ENCODE measurements around the gene IPO13. TPM values are rescaled to one million over a fixed set of nuclear protein-coding genes. Genes with fewer than 3 reads are reported as not detected.

Gene IPO13
- total and polyA plus RNA-seq, 4 donors: 8.6 to 15.1 (median 10.5) TPM

DNA sequence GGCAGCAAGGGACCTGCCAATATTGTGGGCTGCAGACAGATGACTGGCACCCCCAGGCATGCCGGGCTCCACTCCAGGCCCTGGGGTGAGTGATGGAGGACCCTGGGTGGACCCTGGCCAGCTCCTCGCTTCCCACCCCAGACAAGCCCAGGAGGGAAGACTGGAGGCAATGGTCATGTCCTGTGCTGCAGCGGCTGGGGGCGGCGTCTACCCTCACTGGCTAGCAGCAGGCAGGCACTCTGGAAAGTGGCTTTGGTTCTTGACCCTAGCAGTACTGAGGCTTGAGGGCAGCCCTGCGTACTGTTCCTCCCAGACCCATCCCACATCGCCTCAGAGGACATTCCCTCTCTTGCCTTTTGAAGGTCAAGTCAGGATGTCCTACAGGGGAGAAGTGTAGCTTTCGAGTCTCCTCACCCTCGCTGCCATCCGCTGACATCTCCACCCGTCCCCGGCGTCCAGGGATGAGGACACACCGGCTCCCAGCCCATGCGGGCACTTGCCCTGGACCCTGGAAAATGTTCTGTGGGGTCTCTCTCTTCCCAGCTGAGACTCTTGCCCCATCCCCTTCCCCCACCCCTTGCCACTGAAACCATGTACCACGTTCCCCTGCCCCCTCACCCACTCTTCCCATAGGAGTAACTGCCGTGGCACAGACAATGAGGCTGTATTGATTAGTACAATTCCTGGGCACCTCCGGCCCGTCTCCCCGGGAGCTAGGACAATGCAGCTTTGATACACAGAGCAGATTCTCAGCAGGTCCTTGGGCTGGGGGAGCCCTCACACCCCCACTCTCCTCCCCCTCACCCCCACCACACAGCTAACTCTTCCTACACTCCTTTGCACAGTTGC is 69.5 kb downstream of the IPO13 start:
- DNase-seq (ENCODE audit: low spot score): no peak
- H3K36me3 ChIP-seq (ENCODE audit: control insufficient read depth in 4 of 4, insufficient read depth in 3 of 4, low read depth in 1 of 4, low read length in 3 of 4): no peaks in the 10 kb centered on the region
- 90% methylated on average over 20 of the region's 20 CpGs for WGBS
- H3K9me3 ChIP-seq (ENCODE audit: control insufficient read depth in 4 of 4, low read length in 3 of 4): no peaks in the 10 kb centered on the region
- no peak overlapping the region for H3K4me3 ChIP-seq (ENCODE audit: low read depth in 1 of 3, low read length in 3 of 3)
- H3K9ac ChIP-seq (ENCODE audit: low read depth in 1 of 2, low read length in 2 of 2): no peak overlapping the region
- H3K27me3 ChIP-seq (ENCODE audit: control insufficient read depth in 4 of 4, insufficient read depth in 4 of 4, low read length in 3 of 4): no peaks in the 10 kb centered on the region
- TF ChIP-seq NR2F2 (IDR thresholded peaks at IDR 0.05) (no peak), YY1 (IDR thresholded peaks at IDR 0.05) (no peak)
- TF ChIP-seq, protein P1, sequence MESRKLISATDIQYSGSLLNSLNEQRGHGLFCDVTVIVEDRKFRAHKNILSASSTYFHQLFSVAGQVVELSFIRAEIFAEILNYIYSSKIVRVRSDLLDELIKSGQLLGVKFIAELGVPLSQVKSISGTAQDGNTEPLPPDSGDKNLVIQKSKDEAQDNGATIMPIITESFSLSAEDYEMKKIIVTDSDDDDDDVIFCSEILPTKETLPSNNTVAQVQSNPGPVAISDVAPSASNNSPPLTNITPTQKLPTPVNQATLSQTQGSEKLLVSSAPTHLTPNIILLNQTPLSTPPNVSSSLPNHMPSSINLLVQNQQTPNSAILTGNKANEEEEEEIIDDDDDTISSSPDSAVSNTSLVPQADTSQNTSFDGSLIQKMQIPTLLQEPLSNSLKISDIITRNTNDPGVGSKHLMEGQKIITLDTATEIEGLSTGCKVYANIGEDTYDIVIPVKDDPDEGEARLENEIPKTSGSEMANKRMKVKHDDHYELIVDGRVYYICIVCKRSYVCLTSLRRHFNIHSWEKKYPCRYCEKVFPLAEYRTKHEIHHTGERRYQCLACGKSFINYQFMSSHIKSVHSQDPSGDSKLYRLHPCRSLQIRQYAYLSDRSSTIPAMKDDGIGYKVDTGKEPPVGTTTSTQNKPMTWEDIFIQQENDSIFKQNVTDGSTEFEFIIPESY (IDR thresholded peaks at IDR 0.05): no peak
- no peak overlapping the region for H3K27ac ChIP-seq (ENCODE audit: low read depth in 1 of 2, low read length in 2 of 2)
- H3K4me1 ChIP-seq (ENCODE audit: control insufficient read depth in 4 of 4, insufficient read depth in 4 of 4, low read length in 3 of 4): no peaks in the 10 kb centered on the region

DNA sequence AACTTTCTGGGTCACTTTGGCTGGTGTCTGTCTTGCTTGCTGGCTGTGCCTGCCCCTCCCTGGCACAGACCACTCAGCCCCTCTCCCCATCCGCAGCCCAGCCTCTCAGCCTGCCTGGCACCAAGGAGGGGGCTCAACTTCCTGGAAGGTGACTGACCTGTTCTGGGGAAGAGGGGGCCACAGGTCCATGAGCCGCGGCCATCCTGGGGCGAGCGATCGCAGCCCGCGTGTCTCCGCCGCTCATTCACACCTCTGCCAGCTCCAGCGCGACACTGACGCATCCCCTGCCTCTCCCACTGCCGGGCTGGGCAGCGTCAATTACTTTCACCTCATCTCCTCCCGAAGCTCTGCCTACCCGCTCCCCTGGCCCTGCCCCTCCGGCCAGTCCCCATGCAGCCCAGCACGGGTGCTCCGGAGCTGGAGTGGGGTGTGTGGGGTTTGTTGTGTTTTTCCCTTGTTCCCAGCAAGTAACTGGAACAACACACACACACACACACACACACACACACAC is 70.2 kb downstream of the IPO13 start:
- no peaks in the 10 kb centered on the region for H3K27me3 ChIP-seq (ENCODE audit: control insufficient read depth in 4 of 4, insufficient read depth in 4 of 4, low read length in 3 of 4)
- no peak overlapping the region for H3K4me3 ChIP-seq (ENCODE audit: low read depth in 1 of 3, low read length in 3 of 3)
- H3K9ac ChIP-seq (ENCODE audit: low read depth in 1 of 2, low read length in 2 of 2): no peak overlapping the region
- no peaks in the 10 kb centered on the region for H3K4me1 ChIP-seq (ENCODE audit: control insufficient read depth in 4 of 4, insufficient read depth in 4 of 4, low read length in 3 of 4)
- TF ChIP-seq, protein P2, sequence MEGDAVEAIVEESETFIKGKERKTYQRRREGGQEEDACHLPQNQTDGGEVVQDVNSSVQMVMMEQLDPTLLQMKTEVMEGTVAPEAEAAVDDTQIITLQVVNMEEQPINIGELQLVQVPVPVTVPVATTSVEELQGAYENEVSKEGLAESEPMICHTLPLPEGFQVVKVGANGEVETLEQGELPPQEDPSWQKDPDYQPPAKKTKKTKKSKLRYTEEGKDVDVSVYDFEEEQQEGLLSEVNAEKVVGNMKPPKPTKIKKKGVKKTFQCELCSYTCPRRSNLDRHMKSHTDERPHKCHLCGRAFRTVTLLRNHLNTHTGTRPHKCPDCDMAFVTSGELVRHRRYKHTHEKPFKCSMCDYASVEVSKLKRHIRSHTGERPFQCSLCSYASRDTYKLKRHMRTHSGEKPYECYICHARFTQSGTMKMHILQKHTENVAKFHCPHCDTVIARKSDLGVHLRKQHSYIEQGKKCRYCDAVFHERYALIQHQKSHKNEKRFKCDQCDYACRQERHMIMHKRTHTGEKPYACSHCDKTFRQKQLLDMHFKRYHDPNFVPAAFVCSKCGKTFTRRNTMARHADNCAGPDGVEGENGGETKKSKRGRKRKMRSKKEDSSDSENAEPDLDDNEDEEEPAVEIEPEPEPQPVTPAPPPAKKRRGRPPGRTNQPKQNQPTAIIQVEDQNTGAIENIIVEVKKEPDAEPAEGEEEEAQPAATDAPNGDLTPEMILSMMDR (IDR thresholded peaks at IDR 0.05; ENCODE audit: low read depth, low read length, missing input control): no peak
- TF ChIP-seq, protein P3, sequence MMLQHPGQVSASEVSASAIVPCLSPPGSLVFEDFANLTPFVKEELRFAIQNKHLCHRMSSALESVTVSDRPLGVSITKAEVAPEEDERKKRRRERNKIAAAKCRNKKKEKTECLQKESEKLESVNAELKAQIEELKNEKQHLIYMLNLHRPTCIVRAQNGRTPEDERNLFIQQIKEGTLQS (IDR thresholded peaks at IDR 0.05): no peak
- TF ChIP-seq FOXA2 (IDR thresholded peaks at IDR 0.05) (no peak), YY1 (IDR thresholded peaks at IDR 0.05) (no peak)
- TF ChIP-seq, protein P1 (IDR thresholded peaks at IDR 0.05): no peak
- no peak for DNase-seq (ENCODE audit: low spot score)
- H3K36me3 ChIP-seq (ENCODE audit: control insufficient read depth in 4 of 4, insufficient read depth in 3 of 4, low read depth in 1 of 4, low read length in 3 of 4): no peaks in the 10 kb centered on the region
- WGBS: 91% methylated on average over 20 of the region's 20 CpGs
- H3K27ac ChIP-seq (ENCODE audit: low read depth in 1 of 2, low read length in 2 of 2): no peak overlapping the region
- no peaks in the 10 kb centered on the region for H3K9me3 ChIP-seq (ENCODE audit: control insufficient read depth in 4 of 4, low read length in 3 of 4)

Other genes with a start within 250 kb of the IPO13 start
- 10 to 100 TPM; 11.3 to 11.4 TPM for gene ST3GAL3, start 239.4 kb upstream of the IPO13 start, total RNA-seq
- 1 to 10 TPM; 4.9 to 5.0 TPM for gene ST3GAL3, start 239.4 kb upstream of the IPO13 start, polyA plus RNA-seq
- under 1 TPM in 1 of 2 donors, not detected in 1; 0.08 TPM for gene ARTN, start 13.1 kb upstream of the IPO13 start, total RNA-seq
- under 1 TPM in 1 of 2 donors, not detected in 1; 0.05 TPM for gene ARTN, start 13.1 kb upstream of the IPO13 start, polyA plus RNA-seq
- gene DPH2, start 23.1 kb downstream of the IPO13 start, total RNA-seq: 10 to 100 TPM in 1 of 2 donors, 1 to 10 TPM in 1; 9.3 to 20.9 TPM
- 10 to 100 TPM; 13.0 to 17.7 TPM for gene DPH2, start 23.1 kb downstream of the IPO13 start, polyA plus RNA-seq
- gene ATP6V0B, start 28.0 kb downstream of the IPO13 start, total RNA-seq: 10 to 100 TPM; 69.5 to 99.5 TPM
- gene ATP6V0B, start 28.0 kb downstream of the IPO13 start, polyA plus RNA-seq: 100 to 1,000 TPM; 158 to 277 TPM
- 10 to 100 TPM; 12.8 to 19.4 TPM for gene B4GALT2, start 32.3 kb downstream of the IPO13 start, total RNA-seq
- gene B4GALT2, start 32.3 kb downstream of the IPO13 start, polyA plus RNA-seq: 10 to 100 TPM in 1 of 2 donors, 1 to 10 TPM in 1; 2.9 to 31.5 TPM
- gene CCDC24, start 44.6 kb downstream of the IPO13 start, total RNA-seq: 1 to 10 TPM in 1 of 2 donors, under 1 TPM in 1; 0.92 to 4.2 TPM
- 1 to 10 TPM; 2.2 to 2.5 TPM for gene CCDC24, start 44.6 kb downstream of the IPO13 start, polyA plus RNA-seq
- gene SLC6A9, start 84.5 kb downstream of the IPO13 start, total RNA-seq: 10 to 100 TPM in 1 of 2 donors, 1 to 10 TPM in 1; 1.0 to 47.7 TPM
- 1 to 10 TPM in 1 of 2 donors, under 1 TPM in 1; 0.57 to 6.1 TPM for gene SLC6A9, start 84.5 kb downstream of the IPO13 start, polyA plus RNA-seq
- gene KLF17, start 171.9 kb downstream of the IPO13 start, total RNA-seq: not detected
- not detected for gene KLF17, start 171.9 kb downstream of the IPO13 start, polyA plus RNA-seq
- gene KLF18, start 194.7 kb downstream of the IPO13 start, total RNA-seq: not detected
- not detected for gene KLF18, start 194.7 kb downstream of the IPO13 start, polyA plus RNA-seq

Data from liver (tissue), 9 donors.